ENCODE data around the gene EPHB4.

- TF ChIP-seq CTCF (IDR thresholded peaks at IDR 0.05) (no peak), POLR2A (IDR thresholded peaks at IDR 0.05) (no peak)
These were observed 48.0 kb downstream of the EPHB4 start for GRCh38 chr7:100779359-100779758.

All from adrenal gland (tissue), 5 donors.